IMR-90 (cell line): ENCODE measurements around the gene TMEM40. TPM values are rescaled to one million over a fixed set of nuclear protein-coding genes. Genes with fewer than 3 reads are reported as not detected.

Source experiments
- ATAC-seq: fragments of 200-7000 bp; cut with Tn5 transposase; 2 replicates; pipeline ENCODE4 v1.9.1; 2020; ENCODE audit warnings: low read depth, mild to moderate bottlenecking, moderate library complexity
- BruUV-seq: library from RNA; stranded (reverse); fragments of 400-500 nt; replicated peaks from 2 replicates; lab custom pipeline; 2021; lab: Mats Ljungman, UMichigan
- CTCF ChIA-PET: fragments of 300-600 bp; formaldehyde crosslinking; extraction: SDS; loops from one replicate; lab custom pipeline; 2021; ENCODE audit warnings: antibody characterized with exemption; lab: Yijun Ruan, JAX
- POLR2A ChIA-PET: fragments of 300-600 bp; sonication (Branson Sonifier 250); formaldehyde crosslinking; loops from one replicate; lab custom pipeline; 2022; ENCODE audit warnings: antibody characterized with exemption; ENCODE audit not compliant: unreplicated experiment; lab: Charles Lee
- DNase-seq: peaks from one replicate; pipeline ENCODE4 v3.0.0; 2013
- H2AFZ ChIP-seq: replicated peaks from 2 replicates; pipeline ENCODE3; 2013; ENCODE audit warnings: low read length, mild to moderate bottlenecking; ENCODE audit not compliant: poor library complexity
- H2AK5ac ChIP-seq: 2 replicates; pipeline ENCODE4 v1.6.1; 2013; ENCODE audit warnings: low read depth, low read length, inconsistent platforms
- H2AK9ac ChIP-seq: replicated peaks from 2 replicates; pipeline ENCODE3; 2013; ENCODE audit warnings: mild to moderate bottlenecking, low read depth, low read length, moderate library complexity; ENCODE audit not compliant: poor library complexity
- H2BK120ac ChIP-seq: 2 replicates; pipeline ENCODE4 v1.6.1; 2013; ENCODE audit warnings: low read depth, low read length, inconsistent platforms
- H2BK15ac ChIP-seq: 3 replicates; pipeline ENCODE4 v1.6.1; 2013; ENCODE audit warnings: low read depth, low read length, inconsistent platforms
- H2BK20ac ChIP-seq: 2 replicates; pipeline ENCODE4 v1.6.1; 2013; ENCODE audit warnings: low read depth, mild to moderate bottlenecking, inconsistent platforms, low read length, moderate library complexity
- H2BK5ac ChIP-seq: 2 replicates; pipeline ENCODE4 v1.6.1; 2013; ENCODE audit warnings: mild to moderate bottlenecking, low read depth, low read length, inconsistent platforms; ENCODE audit not compliant: poor library complexity, severe bottlenecking
- H3K14ac ChIP-seq: replicated peaks from 2 replicates; pipeline ENCODE4 v1.6.1; 2013; ENCODE audit warnings: low read depth, low read length, inconsistent platforms
- H3K18ac ChIP-seq: 2 replicates; pipeline ENCODE4 v1.6.1; 2013; ENCODE audit warnings: low read depth, low read length, control low read depth
- H3K23ac ChIP-seq: 2 replicates; pipeline ENCODE4 v1.6.1; 2013; ENCODE audit warnings: low read depth, low read length, inconsistent platforms
- H3K27ac ChIP-seq: 2 replicates; pipeline ENCODE4 v1.5.1; 2013; ENCODE audit warnings: mild to moderate bottlenecking, control low read depth, low read length; ENCODE audit not compliant: insufficient read depth
- H3K27me3 ChIP-seq: 2 replicates; pipeline ENCODE4 v1.6.1; 2013; ENCODE audit warnings: low read length; ENCODE audit not compliant: control insufficient read depth, insufficient read depth
- H3K36me3 ChIP-seq: 2 replicates; pipeline ENCODE4 v1.6.1; 2013; ENCODE audit warnings: low read length, mixed read lengths; ENCODE audit not compliant: control insufficient read depth, insufficient read depth
- H3K4ac ChIP-seq: 2 replicates; pipeline ENCODE4 v1.6.1; 2013; ENCODE audit warnings: low read depth, low read length, inconsistent platforms
- H3K4me1 ChIP-seq: 2 replicates; pipeline ENCODE4 v1.6.1; 2013; ENCODE audit warnings: low read length, mixed read lengths; ENCODE audit not compliant: control insufficient read depth, insufficient read depth
- H3K4me2 ChIP-seq: 2 replicates; pipeline ENCODE4 v1.6.1; 2013; ENCODE audit warnings: low read depth, mild to moderate bottlenecking, control low read depth, low read length, moderate library complexity
- H3K4me3 ChIP-seq: 2 replicates; pipeline ENCODE4 v1.5.1; 2013; ENCODE audit warnings: low read depth, mild to moderate bottlenecking, control low read depth, low read length, moderate library complexity; ENCODE audit not compliant: insufficient read depth
- H3K56ac ChIP-seq: 2 replicates; pipeline ENCODE4 v1.6.1; 2013; ENCODE audit warnings: low read length, inconsistent platforms; ENCODE audit not compliant: insufficient read depth; ENCODE audit errors: extremely low read depth
- H3K79me1 ChIP-seq, 2 experiments: 2 replicates each; pipeline ENCODE4 v1.6.1; 2013; ENCODE audit warnings: low read length in 2 of 2, inconsistent platforms in 1 of 2, low read depth in 1 of 2
- H3K9ac ChIP-seq: 2 replicates; pipeline ENCODE4 v1.6.1; 2013; ENCODE audit warnings: low read depth, low read length, control low read depth
- H3K9me1 ChIP-seq: 2 replicates; pipeline ENCODE4 v1.6.1; 2013; ENCODE audit warnings: low read length, inconsistent platforms; ENCODE audit not compliant: insufficient read depth
- H3K9me3 ChIP-seq: 2 replicates; pipeline ENCODE4 v1.6.1; 2013; ENCODE audit warnings: low read length; ENCODE audit not compliant: control insufficient read depth, insufficient read depth
- H4K20me1 ChIP-seq: 2 replicates; pipeline ENCODE4 v1.6.1; 2013; ENCODE audit warnings: low read length, inconsistent platforms; ENCODE audit not compliant: insufficient read depth
- H4K5ac ChIP-seq: 2 replicates; pipeline ENCODE4 v1.6.1; 2013; ENCODE audit warnings: mild to moderate bottlenecking, low read depth, low read length, control low read depth
- H4K8ac ChIP-seq, 2 experiments: 2 replicates each; pipeline ENCODE4 v1.6.1; 2013; ENCODE audit warnings: low read depth in 2 of 2, low read length in 2 of 2, control low read depth in 1 of 2, inconsistent platforms in 1 of 2
- H4K91ac ChIP-seq: 2 replicates; pipeline ENCODE4 v1.6.1; 2013; ENCODE audit warnings: low read depth, low read length, inconsistent platforms; ENCODE audit not compliant: insufficient read depth
- BHLHE40 ChIP-seq: fragments of 150-350 bp; IDR thresholded peaks from 2 replicates; pipeline ENCODE4 v1.6.1; 2016; ENCODE audit warnings: mild to moderate bottlenecking, low read depth, low read length
- CEBPB ChIP-seq: IDR thresholded peaks from 2 replicates; pipeline ENCODE4 v1.6.1; 2012; ENCODE audit warnings: low read depth, low read length, improper control_type of control experiment
- CHD1 ChIP-seq: IDR thresholded peaks from 2 replicates; pipeline ENCODE4 v1.6.1; 2012; ENCODE audit warnings: low read depth, low read length, improper control_type of control experiment
- CTCF ChIP-seq: conservative IDR thresholded peaks from 2 replicates; pipeline ENCODE4 v1.5.1; 2012; ENCODE audit warnings: mild to moderate bottlenecking, low read depth, low read length, improper control_type of control experiment
- FOS ChIP-seq: fragments of 150-350 bp; IDR thresholded peaks from 2 replicates; pipeline ENCODE4 v1.6.1; 2016; ENCODE audit warnings: low read depth, low read length
- MAFK ChIP-seq: IDR thresholded peaks from 2 replicates; pipeline ENCODE4 v1.6.1; 2012; ENCODE audit warnings: low read depth, low read length, improper control_type of control experiment
- MAZ ChIP-seq: IDR thresholded peaks from 2 replicates; pipeline ENCODE4 v1.6.1; 2012; ENCODE audit warnings: low read depth, mild to moderate bottlenecking, low read length, improper control_type of control experiment, moderate library complexity, borderline replicate concordance
- NFE2L2 ChIP-seq: fragments of 150-350 bp; IDR thresholded peaks from 2 replicates; pipeline ENCODE4 v1.6.1; 2016; ENCODE audit warnings: low read depth, mild to moderate bottlenecking, low read length
- POLR2A ChIP-seq: IDR thresholded peaks from 2 replicates; pipeline ENCODE4 v1.6.1; 2012; ENCODE audit warnings: mild to moderate bottlenecking, low read depth, low read length
- RAD21 ChIP-seq: IDR thresholded peaks from 2 replicates; pipeline ENCODE4 v1.6.1; 2012; ENCODE audit warnings: low read length, improper control_type of control experiment
- RCOR1 ChIP-seq: IDR thresholded peaks from 2 replicates; pipeline ENCODE4 v1.6.1; 2012; ENCODE audit warnings: mild to moderate bottlenecking, low read length, improper control_type of control experiment; ENCODE audit not compliant: insufficient replicate concordance
- RFX5 ChIP-seq: IDR thresholded peaks from 2 replicates; pipeline ENCODE4 v1.8.0; 2012; ENCODE audit warnings: low read depth, mild to moderate bottlenecking, low read length, moderate library complexity
- SMC3 ChIP-seq: fragments of 150-350 bp; IDR thresholded peaks from 2 replicates; pipeline ENCODE4 v1.6.1; 2016; ENCODE audit warnings: low read depth, mild to moderate bottlenecking, antibody characterized with exemption, low read length, moderate library complexity
- USF2 ChIP-seq: fragments of 150-350 bp; IDR thresholded peaks from 2 replicates; pipeline ENCODE4 v1.6.1; 2017; ENCODE audit warnings: mild to moderate bottlenecking, antibody characterized with exemption, low read length, low read depth
- WGBS, 2 experiments: methylation state at CpG; one replicate each; pipeline versions ENCODE4 v1.1.5 to v1.1.7; 2013; ENCODE audit warnings: missing lambda C conversion rate in 2 of 2; ENCODE audit not compliant: insufficient read length in 1 of 2; ENCODE audit errors: extremely low coverage in 2 of 2; 5-methylcytosine and 5-hydroxymethylcytosine counted together
- dilution Hi-C: fragments of 300-500 bp; cut with HindIII; formaldehyde crosslinking; loops from one replicate; pipeline ENCODE4 v1.14.3; 2018; ENCODE audit warnings: low sequenced_read_pairs; ENCODE audit not compliant: unreplicated experiment
- in situ Hi-C: fragments of 300-500 bp; cut with MboI; formaldehyde crosslinking; loops from 3 replicates; pipeline ENCODE4 v1.14.3; 2019; ENCODE audit warnings: low sequenced_read_pairs, inconsistent platforms, mixed read lengths
- intact Hi-C: fragments of 100-400 bp; cut with micrococcal nuclease; formaldehyde crosslinking; loops from 2 replicates; pipeline ENCODE4 v1.10.0; 2022
- polyA plus RNA-seq, 3 experiments: library from polyadenylated mRNA; depleted of rRNA; stranded (reverse); fragments of >200 nt; gene quantifications; 2 replicates each; pipeline ENCODE4 v1.2.3, GENCODE V29; 2012; ENCODE audit warnings: low replicate concordance in 1 of 3
- total RNA-seq: library from RNA; depleted of rRNA; stranded (reverse); fragments of >200 nt; gene quantifications from 2 replicates; pipeline ENCODE4 v1.2.3, GENCODE V29; 2012
- TF ChIP-seq, protein P1 (sequence below): fragments of 150-350 bp; IDR thresholded peaks from 2 replicates; pipeline ENCODE4 v1.6.1; 2016; ENCODE audit warnings: low read depth, mild to moderate bottlenecking, low read length, moderate library complexity, borderline replicate concordance

TMEM40 gene
- total and polyA plus RNA-seq, 2 of the 4 experiments (the other 2 are of a cell fraction): 0.27 TPM; not detected in 1

DNA sequence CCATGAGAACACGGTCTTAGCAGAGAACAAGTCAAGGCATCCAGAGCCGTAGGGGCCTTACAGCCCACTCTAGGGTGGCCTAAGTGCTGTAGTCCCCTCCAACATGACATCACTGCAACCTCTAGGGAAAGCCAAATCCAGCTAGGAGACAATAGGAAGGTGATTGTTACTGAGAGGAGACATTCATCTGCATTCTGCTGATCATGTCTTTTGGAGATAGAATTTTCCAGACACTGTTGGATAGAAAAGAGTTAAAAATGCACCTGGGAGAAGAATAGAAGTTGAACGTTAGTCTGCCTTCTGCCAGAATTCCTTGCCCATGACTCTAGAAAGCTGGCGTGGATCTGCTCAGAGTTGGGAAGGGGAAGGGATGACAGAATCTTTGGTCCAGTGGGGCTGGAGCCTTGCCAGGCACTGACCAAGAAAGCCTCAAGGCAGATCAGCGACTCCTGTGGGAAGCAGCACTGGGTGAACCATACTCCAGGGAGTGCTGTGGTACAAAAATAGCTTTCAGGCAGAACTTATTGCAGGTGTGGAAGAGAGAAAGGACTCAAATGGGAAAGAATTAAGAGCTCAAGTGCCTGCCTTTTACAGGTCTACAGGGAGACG is 50.4 kb downstream of the TMEM40 start:
- intact Hi-C loops: loop anchor here (5.0 kb wide), 2 partner anchors 46 to 184 kb away; partner anchors contain the start of gene RAF1
- TF ChIP-seq RAD21: peak; percentile 55
- TF ChIP-seq CHD1: no peak
- TF ChIP-seq CEBPB: no peak
- peak; percentile 51 for TF ChIP-seq CTCF
- TF ChIP-seq, protein P1, sequence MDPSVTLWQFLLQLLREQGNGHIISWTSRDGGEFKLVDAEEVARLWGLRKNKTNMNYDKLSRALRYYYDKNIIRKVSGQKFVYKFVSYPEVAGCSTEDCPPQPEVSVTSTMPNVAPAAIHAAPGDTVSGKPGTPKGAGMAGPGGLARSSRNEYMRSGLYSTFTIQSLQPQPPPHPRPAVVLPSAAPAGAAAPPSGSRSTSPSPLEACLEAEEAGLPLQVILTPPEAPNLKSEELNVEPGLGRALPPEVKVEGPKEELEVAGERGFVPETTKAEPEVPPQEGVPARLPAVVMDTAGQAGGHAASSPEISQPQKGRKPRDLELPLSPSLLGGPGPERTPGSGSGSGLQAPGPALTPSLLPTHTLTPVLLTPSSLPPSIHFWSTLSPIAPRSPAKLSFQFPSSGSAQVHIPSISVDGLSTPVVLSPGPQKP: no peak
- no peak for TF ChIP-seq FOS
- no peak for TF ChIP-seq MAFK
- TF ChIP-seq RFX5: no peak
- no peak for TF ChIP-seq NFE2L2
- no peak for TF ChIP-seq POLR2A
- no peak for TF ChIP-seq RCOR1
- TF ChIP-seq BHLHE40: no peak
- peak; percentile 43 for TF ChIP-seq SMC3
- 0 out of 2 replicates have a peak, but pooled peaks have one; percentile 14 for TF ChIP-seq MAZ
- TF ChIP-seq USF2: no peak

More for the DNA sequence above, 50.4 kb downstream of the TMEM40 start:
- Histone ChIP-seq H3K4me3 (no peak overlapping the region), H2AK9ac (no peak overlapping the region), H3K18ac (no peak overlapping the region), H3K56ac (no peak overlapping the region), H2BK5ac (no peak overlapping the region), H3K9me3 (no peaks in the 10 kb centered on the region), H4K8ac (no peak overlapping the region), H4K20me1 (no peaks in the 10 kb centered on the region), H3K27ac (no peak overlapping the region), H2BK15ac (no peak overlapping the region; the same call in 2 of the 3 replicates), H3K4ac (no peak overlapping the region), H3K27me3 (peaks cover 8% of the 10 kb centered on the region; the same call in 1 of the 2 replicates), H3K14ac (no peak overlapping the region), H3K4me2 (no peak overlapping the region), H3K79me1 (no peaks in the 10 kb centered on the region), H2BK20ac (no peak overlapping the region; the same call in 1 of the 2 replicates), H3K36me3 (no peaks in the 10 kb centered on the region), H4K91ac (no peak overlapping the region), H3K4me1 (peaks cover 3% of the 10 kb centered on the region; the same call in 1 of the 2 replicates), H2AFZ (no peak overlapping the region), H3K9me1 (0 out of 2 replicates have a peak, but pooled peaks cover 5% of the 10 kb centered on the region), H4K5ac (no peak overlapping the region), H3K23ac (no peak overlapping the region), H3K9ac (no peak overlapping the region), H2BK120ac (no peak overlapping the region), H2AK5ac (peak overlapping the region; percentile 53; the same call in 1 of the 2 replicates)
- DNase-seq (peak; percentile 94), ATAC-seq (peak; percentile 83)
- BruUV-seq: no TSS peak
- POLR2A ChIA-PET: no interaction called here
- dilution Hi-C loops: no loop called here
- WGBS, 2 experiments: 100% methylated on average over 1 of the region's 6 CpGs; no CpG with 5 or more reads in 1 of the 2 experiments
- CTCF ChIA-PET: interaction anchor here (0.9 to 1.1 kb wide), 3 partner anchors 15 to 101 kb away, joined by 3 to 6 read pairs (median 3); no protein-coding TSS in a partner anchor
- in situ Hi-C loops: no loop called here
